ENCODE data around the gene PCDHGA10. TPM values are rescaled to one million over a fixed set of nuclear protein-coding genes. Genes with fewer than 3 reads are reported as not detected.

PCDHGA10 gene
- total RNA-seq, 1 donor from 2014 or later = 5.5 TPM

- Histone ChIP-seq H3K4me3 (ENCODE audit: low read depth, low read length) (peak within 1 kb of the TSS; percentile 42), H3K27me3 (ENCODE audit: control insufficient read depth, insufficient read depth, low read length) (peaks cover 19% of the 10 kb centered on the region), H3K36me3 (ENCODE audit: control insufficient read depth, insufficient read depth, low read length) (peaks cover 1% of the 10 kb centered on the region)
- peak; percentile 46 for TF ChIP-seq CTCF (IDR thresholded peaks at IDR 0.05; ENCODE audit: insufficient read depth, low read length, poor library complexity, severe bottlenecking)
- no peak for DNase-seq (ENCODE audit: low read depth)
Observed at GRCh38 chr5:141420855-141421488, 8.2 kb downstream of the PCDHGA10 start, which contains the start of gene PCDHGA11. Gene PCDHGA11 (plus strand): TSS chr5:141421051. CDS start chr5:141421228, 177 bp downstream.

GRCh38 chr5:141421489-141421855 lies 8.7 kb downstream of the PCDHGA10 start:
- DNase-seq (ENCODE audit: low read depth) = no peak
- TF ChIP-seq CTCF (IDR thresholded peaks at IDR 0.05; ENCODE audit: insufficient read depth, low read length, poor library complexity, severe bottlenecking) = no peak
- H3K36me3 ChIP-seq (ENCODE audit: control insufficient read depth, insufficient read depth, low read length) = peaks cover 1% of the 10 kb centered on the region
- peak overlapping the region; percentile 42 for H3K4me3 ChIP-seq (ENCODE audit: low read depth, low read length)
- H3K27me3 ChIP-seq (ENCODE audit: control insufficient read depth, insufficient read depth, low read length) = peaks cover 19% of the 10 kb centered on the region

GRCh38 chr5:141422742-141423291 lies 10.0 kb downstream of the PCDHGA10 start:
- no peak for TF ChIP-seq CTCF (IDR thresholded peaks at IDR 0.05; ENCODE audit: insufficient read depth, low read length, poor library complexity, severe bottlenecking)
- DNase-seq (ENCODE audit: low read depth) = no peak
- Histone ChIP-seq H3K4me3 (ENCODE audit: low read depth, low read length) (no peak overlapping the region), H3K27me3 (ENCODE audit: control insufficient read depth, insufficient read depth, low read length) (peaks cover 19% of the 10 kb centered on the region), H3K36me3 (ENCODE audit: control insufficient read depth, insufficient read depth, low read length) (peaks cover 1% of the 10 kb centered on the region)

DNA sequence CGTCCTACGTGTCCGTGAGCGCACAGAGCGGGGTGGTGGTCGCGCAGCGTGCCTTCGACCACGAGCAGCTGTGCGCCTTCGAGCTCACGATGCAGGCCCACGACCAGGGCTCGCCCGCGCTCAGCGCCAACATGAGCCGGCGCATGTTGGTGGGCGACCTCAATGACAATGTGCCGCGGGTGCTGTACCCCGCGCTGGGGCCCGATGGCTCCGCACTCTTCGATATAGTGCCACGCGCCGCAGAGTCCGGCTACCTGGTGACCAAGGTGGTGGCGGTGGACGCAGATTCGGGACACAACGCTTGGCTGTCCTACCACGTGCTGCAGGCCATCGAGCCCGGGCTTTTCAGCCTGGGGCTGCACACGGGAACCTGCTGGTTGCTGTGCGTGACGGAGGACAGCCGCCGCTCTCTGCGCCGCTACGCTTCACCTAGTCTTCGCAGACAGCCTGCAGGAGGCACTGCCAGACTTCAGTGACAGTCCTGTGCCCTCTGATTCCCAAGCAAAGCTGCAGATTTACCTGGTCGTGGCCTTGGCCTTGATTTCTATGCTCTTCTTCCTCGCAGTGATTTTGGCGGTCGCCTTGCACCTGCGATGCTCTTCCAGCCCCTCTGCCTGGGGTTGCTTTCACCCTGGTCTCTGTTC lies 15.1 kb downstream of the PCDHGA10 start:
- no peak overlapping the region for H3K4me3 ChIP-seq (ENCODE audit: low read depth, low read length)
- TF ChIP-seq CTCF (IDR thresholded peaks at IDR 0.05; ENCODE audit: insufficient read depth, low read length, poor library complexity, severe bottlenecking) = no peak
- DNase-seq (ENCODE audit: low read depth) = no peak
- H3K36me3 ChIP-seq (ENCODE audit: control insufficient read depth, insufficient read depth, low read length) = no peaks in the 10 kb centered on the region
- H3K27me3 ChIP-seq (ENCODE audit: control insufficient read depth, insufficient read depth, low read length) = peaks cover 12% of the 10 kb centered on the region

DNA sequence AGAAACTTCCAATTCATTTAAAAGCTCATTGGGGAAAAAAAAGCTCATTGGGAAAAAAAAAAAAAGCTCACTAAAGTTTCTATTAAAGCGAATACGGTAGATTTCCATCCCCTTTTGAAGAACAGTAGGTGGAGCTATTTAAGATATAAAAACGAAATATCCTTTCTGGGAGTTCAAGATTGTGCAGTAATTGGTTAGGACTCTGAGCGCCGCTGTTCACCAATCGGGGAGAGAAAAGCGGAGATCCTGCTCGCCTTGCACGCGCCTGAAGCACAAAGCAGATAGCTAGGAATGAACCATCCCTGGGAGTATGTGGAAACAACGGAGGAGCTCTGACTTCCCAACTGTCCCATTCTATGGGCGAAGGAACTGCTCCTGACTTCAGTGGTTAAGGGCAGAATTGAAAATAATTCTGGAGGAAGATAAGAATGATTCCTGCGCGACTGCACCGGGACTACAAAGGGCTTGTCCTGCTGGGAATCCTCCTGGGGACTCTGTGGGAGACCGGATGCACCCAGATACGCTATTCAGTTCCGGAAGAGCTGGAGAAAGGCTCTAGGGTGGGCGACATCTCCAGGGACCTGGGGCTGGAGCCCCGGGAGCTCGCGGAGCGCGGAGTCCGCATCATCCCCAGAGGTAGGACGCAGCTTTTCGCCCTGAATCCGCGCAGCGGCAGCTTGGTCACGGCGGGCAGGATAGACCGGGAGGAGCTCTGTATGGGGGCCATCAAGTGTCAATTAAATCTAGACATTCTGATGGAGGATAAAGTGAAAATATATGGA lies 17.7 kb downstream of the PCDHGA10 start, which contains the start of gene PCDHGA12:
Gene PCDHGA12 (plus strand): TSS at position 176 of the 782 bp plus-strand sequence. CDS start 253 bp downstream, at position 429.
- H3K27me3 ChIP-seq (ENCODE audit: control insufficient read depth, insufficient read depth, low read length) = peaks cover 8% of the 10 kb centered on the region
- no peaks in the 10 kb centered on the region for H3K36me3 ChIP-seq (ENCODE audit: control insufficient read depth, insufficient read depth, low read length)
- no peak for DNase-seq (ENCODE audit: low read depth)
- H3K4me3 ChIP-seq (ENCODE audit: low read depth, low read length) = no peak within 1 kb of the TSS
- peak; percentile 35 for TF ChIP-seq CTCF (IDR thresholded peaks at IDR 0.05; ENCODE audit: insufficient read depth, low read length, poor library complexity, severe bottlenecking)

Measured in kidney epithelial cell (primary cell).